ENCODE results near the gene PDE11A. TPM values are rescaled to one million over a fixed set of nuclear protein-coding genes. Genes with fewer than 3 reads are reported as not detected.

PDE11A gene
- total RNA-seq, 5 donors from 2014 or later (not counting 1 experiment from before 2014, with no cell fraction given), result not detected

DNA sequence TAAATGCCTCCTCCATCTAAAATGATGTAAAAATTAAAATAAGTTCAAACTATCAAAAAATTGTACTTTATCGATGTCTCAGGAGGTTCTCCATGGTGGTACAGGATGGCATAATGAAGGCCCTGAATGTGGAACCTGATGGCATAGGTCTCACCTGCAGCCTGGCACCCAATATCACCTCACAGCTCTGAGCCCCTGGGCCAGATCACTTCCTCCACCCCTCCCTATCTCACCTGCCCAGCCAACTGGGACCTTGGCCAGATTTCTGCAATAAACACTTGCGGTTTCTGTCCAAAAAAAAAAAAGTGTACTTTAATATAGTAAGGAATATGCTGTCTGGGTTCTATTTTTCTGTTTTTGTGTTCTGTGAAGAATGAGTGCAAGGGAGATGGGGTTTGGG lies 33.0 kb upstream of the PDE11A start:
- no peak for ATAC-seq (replicated peaks in 1 of 4)
- no peak for DNase-seq
- H3K4me1 Mint-ChIP-seq, result peaks cover 0 to 2% (median 0%) of the 10 kb centered on the region in 3 donors
- no peaks in the 10 kb centered on the region for H3K9me3 ChIP-seq
- ChIA-PET POLR2A (interaction anchor here in 1 of 2 donors (0.7 kb wide), 1 partner anchor 37 kb away, joined by 3 read pairs; no protein-coding TSS in a partner anchor), CTCF (interaction anchor here in 1 of 2 donors (1.1 kb wide), 2 partner anchors 13 to 269 kb away, joined by 3 to 4 read pairs; no protein-coding TSS in a partner anchor)
- H3K4me3 Mint-ChIP-seq, result no peak overlapping the region
- no peaks in the 10 kb centered on the region for H3K9me3 Mint-ChIP-seq
- peaks cover 0 to 7% of the 10 kb centered on the region in 2 experiments for H3K27me3 ChIP-seq (replicated peaks in 1 of 2; ENCODE audit: control insufficient read depth in 2 of 2, extremely low read depth in 1 of 2, insufficient read depth in 2 of 2, low read length in 1 of 2)
- no peaks in the 10 kb centered on the region for H3K36me3 Mint-ChIP-seq
- H3K27me3 Mint-ChIP-seq, result no peaks in the 10 kb centered on the region
- no peak overlapping the region for H3K4me3 ChIP-seq (ENCODE audit: control insufficient read depth in 1 of 2, extremely low read depth in 1 of 2, low read length in 1 of 2)
- H3K36me3 ChIP-seq (ENCODE audit: control insufficient read depth in 2 of 2, extremely low read depth in 1 of 2, insufficient read depth in 1 of 2, low read length in 1 of 2), result no peaks in the 10 kb centered on the region
- no peak overlapping the region for H3K27ac Mint-ChIP-seq
- H3K27ac ChIP-seq (ENCODE audit: low read length), result no peak overlapping the region
- no CpG with 5 or more reads among the region's 2 CpGs for WGBS (ENCODE audit: insufficient coverage)
- H3K4me1 ChIP-seq (ENCODE audit: control insufficient read depth in 1 of 2, extremely low read depth in 1 of 2, insufficient read depth in 2 of 2, low read length in 2 of 2), result no peaks in the 10 kb centered on the region

DNA sequence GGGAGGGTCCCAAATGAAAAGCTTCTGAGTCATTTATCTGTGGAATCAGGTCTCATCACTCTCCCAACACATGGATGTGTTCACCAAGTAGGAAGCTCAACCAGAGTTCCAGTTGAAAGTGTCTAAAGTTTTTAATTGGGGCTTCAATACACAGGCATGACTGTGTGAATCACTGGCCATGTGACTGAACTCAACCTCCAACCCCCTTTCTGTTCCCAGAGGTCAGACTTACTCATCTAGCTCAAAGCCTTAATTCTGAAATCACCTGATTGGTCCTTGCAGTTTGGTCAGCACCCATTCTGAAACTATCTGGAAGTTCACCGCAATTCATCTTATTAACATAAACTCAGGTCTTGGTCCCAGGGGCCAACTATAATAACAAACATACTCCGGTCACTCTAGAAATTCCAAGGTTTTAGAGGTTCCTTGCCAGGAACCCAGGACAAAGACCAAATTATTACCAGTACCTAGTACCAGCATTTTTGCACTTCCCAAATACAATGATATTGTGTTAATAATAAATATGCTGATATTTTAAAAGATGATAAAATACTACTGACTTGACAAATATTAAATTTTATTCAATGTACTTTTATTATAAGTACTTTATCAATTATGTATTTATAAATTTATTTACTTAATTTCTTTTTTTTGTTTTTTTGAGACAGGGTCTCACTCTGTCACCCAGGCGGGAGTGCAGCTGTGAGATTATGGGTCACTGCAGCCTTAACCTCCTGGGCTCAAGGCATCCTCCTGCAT lies 28.9 kb upstream of the PDE11A start:
- POLR2A ChIA-PET, result no interaction called here
- H3K4me1 Mint-ChIP-seq, result no peaks in the 10 kb centered on the region

DNA sequence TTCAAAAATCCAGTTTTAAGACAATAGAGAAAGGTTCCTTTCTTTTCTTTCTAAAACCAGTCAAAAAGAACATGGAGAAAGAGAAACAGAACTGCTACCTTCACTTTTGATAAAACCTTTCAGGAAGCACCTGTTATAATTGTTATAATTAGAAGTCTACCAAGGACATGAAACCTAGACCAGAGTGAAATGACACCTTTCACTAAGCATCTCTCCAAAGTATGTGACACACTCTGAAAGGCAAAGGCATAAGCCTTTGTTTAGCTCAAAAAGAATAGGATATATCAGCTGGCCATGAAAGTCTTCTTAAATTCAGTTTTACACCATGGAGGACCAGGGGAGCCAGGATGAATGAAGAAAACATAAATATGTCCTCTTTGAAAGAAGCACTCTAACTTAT lies 20.9 kb upstream of the PDE11A start:
- Mint-ChIP-seq H3K36me3 (no peaks in the 10 kb centered on the region), H3K9me3 (no peaks in the 10 kb centered on the region), H3K27me3 (peaks cover 8 to 26% of the 10 kb centered on the region in 2 donors), H3K4me3 (no peak overlapping the region), H3K4me1 (no peaks in the 10 kb centered on the region), H3K27ac (no peak overlapping the region)
- POLR2A ChIA-PET, result no interaction called here
- no peaks in the 10 kb centered on the region for H3K36me3 ChIP-seq (ENCODE audit: control insufficient read depth in 2 of 2, extremely low read depth in 1 of 2, insufficient read depth in 1 of 2, low read length in 1 of 2)
- ATAC-seq (replicated peaks in 1 of 4) (no peak), DNase-seq (no peak)
- peaks cover 0 to 7% of the 10 kb centered on the region in 2 experiments for H3K27me3 ChIP-seq (replicated peaks in 1 of 2; ENCODE audit: control insufficient read depth in 2 of 2, extremely low read depth in 1 of 2, insufficient read depth in 2 of 2, low read length in 1 of 2)
- no peaks in the 10 kb centered on the region for H3K9me3 ChIP-seq
- H3K4me3 ChIP-seq (ENCODE audit: control insufficient read depth in 1 of 2, extremely low read depth in 1 of 2, low read length in 1 of 2), result no peak overlapping the region
- H3K4me1 ChIP-seq (ENCODE audit: control insufficient read depth in 1 of 2, extremely low read depth in 1 of 2, insufficient read depth in 2 of 2, low read length in 2 of 2), result no peaks in the 10 kb centered on the region
- CTCF ChIA-PET, result no interaction called here
- no peak overlapping the region for H3K27ac ChIP-seq (ENCODE audit: low read length)

More for the DNA sequence above, 28.9 kb upstream of the PDE11A start:
- ATAC-seq (replicated peaks in 1 of 4) (no peak), DNase-seq (no peak)
- CTCF ChIA-PET, result interaction anchor here (0.7 to 1.8 kb wide), 2 partner anchors 10 to 1450 kb away, joined by 3 to 4 read pairs; partner anchors contain the start of gene RBM45 (in 1 of the 2)
- no peak overlapping the region for H3K4me3 ChIP-seq (ENCODE audit: control insufficient read depth in 1 of 2, extremely low read depth in 1 of 2, low read length in 1 of 2)
- Mint-ChIP-seq H3K9me3 (no peaks in the 10 kb centered on the region), H3K4me3 (no peak overlapping the region), H3K27ac (no peak overlapping the region), H3K27me3 (peaks cover 3 to 7% of the 10 kb centered on the region in 2 donors), H3K36me3 (no peaks in the 10 kb centered on the region)
- H3K4me1 ChIP-seq (ENCODE audit: control insufficient read depth in 1 of 2, extremely low read depth in 1 of 2, insufficient read depth in 2 of 2, low read length in 2 of 2), result no peaks in the 10 kb centered on the region
- no peaks in the 10 kb centered on the region for H3K27me3 ChIP-seq (replicated peaks in 1 of 2; ENCODE audit: control insufficient read depth in 2 of 2, extremely low read depth in 1 of 2, insufficient read depth in 2 of 2, low read length in 1 of 2)
- no peaks in the 10 kb centered on the region for H3K9me3 ChIP-seq
- 100% methylated on average over 1 of the region's 3 CpGs for WGBS (ENCODE audit: insufficient coverage)
- no peaks in the 10 kb centered on the region for H3K36me3 ChIP-seq (ENCODE audit: control insufficient read depth in 2 of 2, extremely low read depth in 1 of 2, insufficient read depth in 1 of 2, low read length in 1 of 2)
- H3K27ac ChIP-seq (ENCODE audit: low read length), result no peak overlapping the region

DNA sequence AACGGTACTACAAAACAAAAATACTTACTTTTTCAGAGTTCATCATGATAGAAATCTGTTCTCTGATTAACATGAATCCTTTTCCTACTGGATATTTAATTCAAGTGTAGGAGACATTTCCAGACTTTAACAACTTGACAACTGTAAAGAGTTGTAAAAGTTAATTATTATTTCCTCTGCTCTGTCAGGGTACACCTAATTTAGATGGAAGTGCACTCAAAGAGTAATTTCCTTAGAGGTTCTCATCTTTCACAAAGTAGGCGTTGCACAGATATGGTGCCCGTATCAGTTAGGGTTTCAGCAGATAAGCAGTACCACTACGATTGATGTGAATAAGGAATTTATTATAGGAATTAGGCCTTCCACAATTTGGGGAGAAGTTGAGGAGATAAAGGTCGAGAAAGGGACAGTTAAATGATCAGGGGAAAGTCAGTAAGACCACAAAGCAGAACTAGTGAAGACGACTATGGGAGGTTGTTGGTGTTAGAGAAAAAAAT lies 16.2 kb upstream of the PDE11A start:
- Histone ChIP-seq H3K27me3 (replicated peaks in 1 of 2; ENCODE audit: control insufficient read depth in 2 of 2, extremely low read depth in 1 of 2, insufficient read depth in 2 of 2, low read length in 1 of 2) (peaks cover 0 to 2% of the 10 kb centered on the region in 2 experiments), H3K4me3 (ENCODE audit: control insufficient read depth in 1 of 2, extremely low read depth in 1 of 2, low read length in 1 of 2) (no peak overlapping the region), H3K9me3 (no peaks in the 10 kb centered on the region), H3K4me1 (ENCODE audit: control insufficient read depth in 1 of 2, extremely low read depth in 1 of 2, insufficient read depth in 2 of 2, low read length in 2 of 2) (no peaks in the 10 kb centered on the region), H3K36me3 (ENCODE audit: control insufficient read depth in 2 of 2, extremely low read depth in 1 of 2, insufficient read depth in 1 of 2, low read length in 1 of 2) (no peaks in the 10 kb centered on the region), H3K27ac (ENCODE audit: low read length) (no peak overlapping the region)
- H3K4me3 Mint-ChIP-seq, result no peak overlapping the region
- ATAC-seq (replicated peaks in 1 of 4) (no peak), DNase-seq (no peak)
- no peaks in the 10 kb centered on the region for H3K9me3 Mint-ChIP-seq
- ChIA-PET CTCF (no interaction called here), POLR2A (no interaction called here)
- 68% methylated on average over 5 of the region's 6 CpGs for WGBS (ENCODE audit: insufficient coverage)
- peaks cover 7 to 19% of the 10 kb centered on the region in 2 donors for H3K27me3 Mint-ChIP-seq
- H3K4me1 Mint-ChIP-seq, result no peaks in the 10 kb centered on the region
- H3K27ac Mint-ChIP-seq, result no peak overlapping the region
- H3K36me3 Mint-ChIP-seq, result no peaks in the 10 kb centered on the region

DNA sequence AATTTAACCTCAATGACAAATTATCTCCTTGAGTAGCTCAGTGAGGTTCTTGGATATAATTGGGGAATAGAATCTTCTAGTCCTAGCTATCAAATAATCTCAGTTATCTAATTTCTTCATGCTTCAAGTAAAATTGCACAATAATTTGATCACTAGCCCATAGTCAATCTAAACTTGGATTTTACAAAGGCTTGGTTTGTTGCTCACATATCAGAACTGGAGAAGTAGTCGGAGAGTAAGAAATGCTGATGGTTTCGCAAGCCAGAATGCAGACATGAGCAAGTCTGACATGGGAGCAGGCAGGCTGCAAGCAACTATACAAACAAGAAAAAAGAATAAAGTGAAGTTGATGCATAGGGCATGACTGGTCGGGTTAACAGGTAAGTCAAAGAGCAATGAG lies 11.7 kb upstream of the PDE11A start:
- no peaks in the 10 kb centered on the region for H3K36me3 ChIP-seq (ENCODE audit: control insufficient read depth in 2 of 2, extremely low read depth in 1 of 2, insufficient read depth in 1 of 2, low read length in 1 of 2)
- H3K4me3 Mint-ChIP-seq, result no peak overlapping the region
- no peaks in the 10 kb centered on the region for H3K9me3 Mint-ChIP-seq
- no peak overlapping the region for H3K4me3 ChIP-seq (ENCODE audit: control insufficient read depth in 1 of 2, extremely low read depth in 1 of 2, low read length in 1 of 2)
- ChIA-PET CTCF (interaction anchor here in 1 of 2 donors (0.6 kb wide), 1 partner anchor 20 kb away, joined by 3 read pairs; no protein-coding TSS in a partner anchor), POLR2A (no interaction called here)
- H3K4me1 ChIP-seq (ENCODE audit: control insufficient read depth in 1 of 2, extremely low read depth in 1 of 2, insufficient read depth in 2 of 2, low read length in 2 of 2), result no peaks in the 10 kb centered on the region
- no peaks in the 10 kb centered on the region for H3K4me1 Mint-ChIP-seq
- no peaks in the 10 kb centered on the region for H3K27me3 ChIP-seq (replicated peaks in 1 of 2; ENCODE audit: control insufficient read depth in 2 of 2, extremely low read depth in 1 of 2, insufficient read depth in 2 of 2, low read length in 1 of 2)
- H3K36me3 Mint-ChIP-seq, result no peaks in the 10 kb centered on the region
- ATAC-seq (replicated peaks in 1 of 4) (no peak), DNase-seq (no peak)
- no peaks in the 10 kb centered on the region for H3K9me3 ChIP-seq
- 50% methylated on average over 1 of the region's 3 CpGs for WGBS (ENCODE audit: insufficient coverage)
- H3K27ac Mint-ChIP-seq, result no peak overlapping the region
- H3K27me3 Mint-ChIP-seq, result peaks cover 7% of the 10 kb centered on the region in 2 donors
- H3K27ac ChIP-seq (ENCODE audit: low read length), result no peak overlapping the region

DNA sequence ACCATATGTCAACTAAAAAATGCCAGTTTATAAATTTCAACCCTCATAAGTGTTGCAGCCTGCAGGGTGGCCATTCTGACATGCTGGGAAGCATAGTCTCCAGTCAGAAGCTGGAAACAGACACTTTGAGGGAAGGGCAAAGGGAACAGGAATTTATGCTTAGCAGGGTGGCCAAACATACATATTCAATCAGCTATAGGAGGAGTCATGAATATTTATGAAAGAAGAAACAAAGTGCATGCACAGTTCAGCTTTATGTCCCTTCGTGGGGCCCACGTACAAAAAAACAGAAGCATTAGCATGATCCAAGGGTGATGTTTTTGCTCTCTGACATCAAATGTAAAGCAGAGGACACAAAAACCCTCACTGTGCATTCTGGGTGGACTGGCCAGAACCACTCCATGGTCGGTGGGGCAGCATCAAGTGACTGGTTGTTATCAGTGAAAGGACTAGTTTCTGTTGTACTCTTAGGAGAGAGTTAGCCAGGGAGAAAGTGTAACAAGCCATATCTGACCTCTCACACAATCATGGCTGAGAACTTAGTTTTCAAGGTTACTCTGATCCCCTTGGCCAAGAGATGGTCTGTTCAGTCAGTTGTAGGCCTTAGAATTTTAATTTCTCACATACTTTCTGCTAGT lies 9.9 kb upstream of the PDE11A start:
- H3K4me1 Mint-ChIP-seq, result no peaks in the 10 kb centered on the region
- 100% methylated on average over 2 of the region's 3 CpGs for whole genome bisulfite sequencing (ENCODE audit: insufficient coverage)
- H3K4me3 Mint-ChIP-seq, result no peak overlapping the region
- H3K27ac Mint-ChIP-seq, result no peak overlapping the region
- Histone ChIP-seq H3K36me3 (ENCODE audit: control insufficient read depth in 2 of 2, extremely low read depth in 1 of 2, insufficient read depth in 1 of 2, low read length in 1 of 2) (no peaks in the 10 kb centered on the region), H3K9me3 (no peaks in the 10 kb centered on the region), H3K4me3 (ENCODE audit: control insufficient read depth in 1 of 2, extremely low read depth in 1 of 2, low read length in 1 of 2) (no peak overlapping the region), H3K4me1 (ENCODE audit: control insufficient read depth in 1 of 2, extremely low read depth in 1 of 2, insufficient read depth in 2 of 2, low read length in 2 of 2) (no peaks in the 10 kb centered on the region), H3K27me3 (replicated peaks in 1 of 2; ENCODE audit: control insufficient read depth in 2 of 2, extremely low read depth in 1 of 2, insufficient read depth in 2 of 2, low read length in 1 of 2) (no peaks in the 10 kb centered on the region), H3K27ac (ENCODE audit: low read length) (no peak overlapping the region)
- ChIA-PET POLR2A (no interaction called here), CTCF (no interaction called here)
- no peak for ATAC-seq (replicated peaks in 1 of 4)
- peaks cover 5 to 11% of the 10 kb centered on the region in 2 donors for H3K27me3 Mint-ChIP-seq
- H3K9me3 Mint-ChIP-seq, result peaks cover 0 to under 1% (median 0%) of the 10 kb centered on the region in 3 donors
- no peaks in the 10 kb centered on the region for H3K36me3 Mint-ChIP-seq
- no peak for DNase-seq

Data from T-cell (primary cell).